BJ (cell line): ENCODE measurements around the gene TMEM219. TPM values are rescaled to one million over a fixed set of nuclear protein-coding genes. Genes with fewer than 3 reads are reported as not detected.

Experiments used
- CTCF ChIA-PET: fragments of 350-600 bp; formaldehyde crosslinking; extraction: SDS; loops from one replicate; lab custom pipeline; 2021; ENCODE audit warnings: antibody characterized with exemption, inconsistent platforms; lab: Yijun Ruan, JAX
- POLR2A ChIA-PET: fragments of 300-600 bp; sonication (Branson Sonifier 250); formaldehyde crosslinking; extraction: SDS; loops from one replicate; lab custom pipeline; 2021; ENCODE audit warnings: antibody characterized with exemption; lab: Charles Lee
- DNase-seq: peaks from one replicate; pipeline ENCODE4 v3.0.0-alpha.2; 2011; ENCODE audit warnings: low read depth
- H3K27me3 ChIP-seq: 2 replicates; pipeline ENCODE4 v1.6.0; 2011; ENCODE audit warnings: low read length; ENCODE audit not compliant: control insufficient read depth, insufficient read depth
- H3K36me3 ChIP-seq: 2 replicates; pipeline ENCODE4 v1.5.1; 2011; ENCODE audit warnings: low read length; ENCODE audit not compliant: control insufficient read depth, insufficient read depth
- H3K4me3 ChIP-seq: 2 replicates; pipeline ENCODE4 v1.5.1; 2011; ENCODE audit warnings: low read depth, mild to moderate bottlenecking, control low read depth, low read length
- polyA plus RNA-seq: library from polyadenylated mRNA; depleted of rRNA; stranded (reverse); fragments of >200 nt; gene quantifications from 2 replicates; pipeline ENCODE4 v1.2.3, GENCODE V29; 2011
- TF ChIP-seq, protein P1 (sequence below): IDR thresholded peaks from 2 replicates; pipeline ENCODE4 v1.5.1; 2011; ENCODE audit warnings: low read depth, mild to moderate bottlenecking, control low read depth, inconsistent platforms, low read length, moderate library complexity; ENCODE audit not compliant: insufficient read depth

TMEM219 gene
- polyA plus RNA-seq, 1 experiment: 146 TPM

DNA sequence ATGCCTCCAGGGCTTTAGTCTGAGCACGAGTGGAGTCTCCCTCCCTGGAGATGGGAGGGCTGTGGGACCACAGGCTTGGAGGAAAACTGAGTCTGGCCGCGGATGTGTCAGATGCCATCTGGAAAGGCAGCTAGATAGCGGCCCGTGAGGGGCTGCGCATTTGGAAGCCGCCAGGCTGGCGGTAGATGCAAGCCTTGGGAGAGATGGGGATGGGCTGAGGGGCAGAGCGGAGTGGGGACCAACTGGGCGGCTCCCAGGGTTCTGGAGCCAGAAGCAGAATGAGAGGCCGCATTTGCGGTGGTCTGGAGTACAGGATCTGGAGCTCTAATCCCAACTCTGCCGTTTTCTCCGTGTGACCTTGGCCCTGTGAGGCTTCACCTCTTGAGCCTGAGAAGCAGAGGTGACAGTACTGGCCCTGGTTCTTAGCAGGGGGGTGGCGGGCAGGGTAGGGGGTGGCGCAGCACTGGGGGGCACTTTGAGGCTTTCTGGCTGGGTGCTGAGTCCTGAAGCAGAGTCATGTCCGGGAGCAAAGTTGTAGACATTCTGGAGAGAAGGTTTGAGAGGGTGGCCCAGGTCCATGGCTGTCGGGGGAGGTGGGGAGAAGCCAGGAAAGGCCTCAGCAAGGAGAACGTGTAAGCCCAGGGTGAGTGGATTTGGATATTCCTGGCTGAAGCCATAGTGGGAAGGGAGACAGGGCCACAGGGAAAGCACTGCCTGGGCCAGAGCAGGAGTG, 40.9 kb downstream of the TMEM219 start:
- TF ChIP-seq, protein P1, sequence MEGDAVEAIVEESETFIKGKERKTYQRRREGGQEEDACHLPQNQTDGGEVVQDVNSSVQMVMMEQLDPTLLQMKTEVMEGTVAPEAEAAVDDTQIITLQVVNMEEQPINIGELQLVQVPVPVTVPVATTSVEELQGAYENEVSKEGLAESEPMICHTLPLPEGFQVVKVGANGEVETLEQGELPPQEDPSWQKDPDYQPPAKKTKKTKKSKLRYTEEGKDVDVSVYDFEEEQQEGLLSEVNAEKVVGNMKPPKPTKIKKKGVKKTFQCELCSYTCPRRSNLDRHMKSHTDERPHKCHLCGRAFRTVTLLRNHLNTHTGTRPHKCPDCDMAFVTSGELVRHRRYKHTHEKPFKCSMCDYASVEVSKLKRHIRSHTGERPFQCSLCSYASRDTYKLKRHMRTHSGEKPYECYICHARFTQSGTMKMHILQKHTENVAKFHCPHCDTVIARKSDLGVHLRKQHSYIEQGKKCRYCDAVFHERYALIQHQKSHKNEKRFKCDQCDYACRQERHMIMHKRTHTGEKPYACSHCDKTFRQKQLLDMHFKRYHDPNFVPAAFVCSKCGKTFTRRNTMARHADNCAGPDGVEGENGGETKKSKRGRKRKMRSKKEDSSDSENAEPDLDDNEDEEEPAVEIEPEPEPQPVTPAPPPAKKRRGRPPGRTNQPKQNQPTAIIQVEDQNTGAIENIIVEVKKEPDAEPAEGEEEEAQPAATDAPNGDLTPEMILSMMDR: no peak
- Histone ChIP-seq H3K4me3 (no peak overlapping the region), H3K36me3 (peaks cover 13% of the 10 kb centered on the region), H3K27me3 (no peaks in the 10 kb centered on the region)
- ChIA-PET CTCF (interaction anchor here (1.3 kb wide), 1 partner anchor 154 kb away, joined by 8 read pairs; no protein-coding TSS in a partner anchor), POLR2A (no interaction called here)
- DNase-seq: no peak

DNA sequence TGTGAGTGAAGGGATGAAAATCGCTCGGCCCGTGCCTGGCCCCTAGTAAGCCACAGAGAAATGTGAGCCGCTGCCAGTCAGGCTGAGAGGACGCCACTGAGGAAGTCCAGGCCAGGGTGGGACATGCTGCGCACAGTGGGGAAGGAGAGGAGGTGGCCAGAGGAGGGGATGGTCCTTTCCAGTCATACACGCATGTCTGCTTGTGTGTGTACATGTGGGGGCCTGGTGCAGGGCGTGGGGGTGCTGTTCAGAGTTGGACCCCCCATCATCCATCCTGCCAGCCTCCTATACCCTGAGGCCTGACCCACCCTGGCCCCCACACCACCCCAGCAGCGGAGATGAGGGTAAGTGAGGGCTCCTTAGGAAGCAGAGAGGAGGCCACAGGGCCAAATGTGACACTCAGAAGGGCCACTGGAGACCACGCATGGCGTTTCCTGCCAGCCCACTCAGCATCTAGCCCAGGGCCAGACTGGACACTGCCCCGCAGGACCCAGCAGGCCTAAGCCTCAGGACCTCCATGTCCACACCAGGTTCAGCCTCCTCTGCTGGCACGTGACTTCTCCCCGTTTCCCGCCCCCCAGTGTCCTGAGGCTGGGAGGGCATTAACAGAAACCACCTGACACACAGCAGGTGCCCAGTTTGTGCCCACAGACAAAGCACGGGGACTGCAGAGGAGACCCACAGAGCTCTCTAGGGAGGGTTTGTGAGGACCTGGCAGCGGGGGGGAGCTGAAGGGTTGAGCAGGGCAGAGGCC, 42.0 kb downstream of the TMEM219 start:
- POLR2A ChIA-PET: no interaction called here
- Histone ChIP-seq H3K36me3 (peaks cover 12% of the 10 kb centered on the region), H3K4me3 (no peak overlapping the region), H3K27me3 (no peaks in the 10 kb centered on the region)
- DNase-seq: no peak
- CTCF ChIA-PET: interaction anchor here (1.0 to 2.1 kb wide), 4 partner anchors 7 to 196 kb away, joined by 3 to 10 read pairs (median 6); partner anchors contain the start of genes INO80E and KCTD13
- TF ChIP-seq, protein P1: no peak

DNA sequence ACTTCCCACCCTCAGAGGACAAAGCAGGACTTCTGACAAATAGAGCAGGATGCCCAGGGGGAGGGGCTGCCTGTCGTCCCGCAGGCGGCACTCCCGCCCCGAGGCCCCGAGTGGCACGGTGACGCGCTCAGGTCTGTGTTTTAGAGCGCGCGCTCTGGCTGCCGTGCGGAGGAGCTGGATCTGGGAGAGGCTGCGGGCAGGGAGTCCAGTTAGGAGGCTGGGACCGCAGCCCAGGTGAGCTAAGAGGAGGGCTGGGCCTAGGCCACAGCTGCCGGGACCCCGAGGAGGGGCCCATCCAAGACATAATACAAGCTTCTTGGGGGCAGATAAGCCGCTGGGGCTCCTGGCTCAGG, 42.5 kb downstream of the TMEM219 start:
- no peak overlapping the region for H3K4me3 ChIP-seq
- no peak for DNase-seq
- POLR2A ChIA-PET: no interaction called here
- CTCF ChIA-PET: interaction anchor here (0.6 to 2.1 kb wide), 7 partner anchors 8 to 197 kb away, joined by 3 to 10 read pairs (median 4); partner anchors contain the start of genes INO80E and KCTD13
- H3K27me3 ChIP-seq: 0 out of 2 replicates have a peak, but pooled peaks cover 1% of the 10 kb centered on the region
- TF ChIP-seq, protein P1: no peak
- H3K36me3 ChIP-seq: peaks cover 12% of the 10 kb centered on the region

DNA sequence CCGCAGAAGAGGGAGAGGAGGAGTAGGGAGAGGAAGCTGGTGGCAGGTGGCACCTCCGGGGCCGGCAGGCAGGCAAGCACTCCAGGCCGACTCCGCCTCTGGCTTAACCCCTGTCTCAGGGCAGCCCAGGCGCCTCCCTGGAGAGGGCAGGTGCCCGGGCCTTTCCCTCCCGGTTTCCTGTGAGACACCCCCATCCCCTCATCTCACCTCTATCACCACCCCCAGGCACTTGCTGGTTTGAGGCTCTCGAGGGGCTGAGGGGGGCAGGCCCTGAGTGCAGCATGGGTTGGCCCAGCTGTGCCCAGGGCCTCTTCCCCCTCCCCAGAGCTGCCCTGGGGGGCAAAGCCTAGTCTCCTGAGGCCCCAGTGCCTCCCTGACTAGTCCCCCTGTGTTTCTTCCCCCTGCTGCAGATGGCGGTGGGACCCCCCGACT, 42.9 kb downstream of the TMEM219 start:
- Histone ChIP-seq H3K27me3 (0 out of 2 replicates have a peak, but pooled peaks cover 3% of the 10 kb centered on the region), H3K4me3 (no peak overlapping the region), H3K36me3 (peaks cover 12% of the 10 kb centered on the region)
- TF ChIP-seq, protein P1: no peak
- ChIA-PET CTCF (interaction anchor here (0.5 to 2.1 kb wide), 12 partner anchors 8 to 409 kb away, joined by 3 to 10 read pairs (median 4); partner anchors contain the start of genes INO80E and KCTD13), POLR2A (no interaction called here)
- DNase-seq: no peak
